NCI-H2081 (cell line): Measurements from ENCODE around the gene KRTAP10-3.
A peak's percentile ranks its signal among the peaks of the same experiment; 100 is the strongest.
"Not testable (repeated sequence)": the region's sequence is repeated elsewhere in the genome, so short reads cannot be mapped to it uniquely, and the experiment has no call there.

Source experiments
- DNase-seq, 2 experiments: peaks; one replicate each; lab custom pipeline; 2025; lab: John Stamatoyannopoulos, UW

Gene KRTAP10-3

GRCh38 chr21:44590311-44590721, 31.7 kb upstream of the KRTAP10-3 start:
- no peak for DNase-seq

- DNase-seq = no peak
Observed at GRCh38 chr21:44589586-44590305, 31.2 kb upstream of the KRTAP10-3 start.

- no peak for DNase-seq
Observed at GRCh38 chr21:44589094-44589493, 30.5 kb upstream of the KRTAP10-3 start.

- no peak for DNase-seq
Observed at GRCh38 chr21:44585892-44586291, 27.3 kb upstream of the KRTAP10-3 start.

DNA sequence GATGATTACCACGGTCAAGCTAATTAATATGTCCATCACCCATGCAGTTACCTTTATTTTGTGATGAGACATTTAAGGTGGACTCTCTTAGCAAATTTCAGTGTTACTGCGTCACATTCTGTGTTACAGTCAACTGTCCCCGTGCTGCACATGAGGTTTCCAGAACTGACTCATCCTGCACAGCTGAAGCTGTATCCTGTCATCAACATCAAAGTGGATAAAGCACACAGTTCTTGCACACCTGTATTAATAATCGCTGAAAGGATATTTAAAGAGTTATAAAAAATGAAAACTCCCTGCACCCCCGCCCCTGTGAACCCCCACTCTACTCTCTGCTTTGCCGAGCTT, 25.2 kb upstream of the KRTAP10-3 start:
- peak in 1 of 2 experiments; percentile 56 for DNase-seq

DNA sequence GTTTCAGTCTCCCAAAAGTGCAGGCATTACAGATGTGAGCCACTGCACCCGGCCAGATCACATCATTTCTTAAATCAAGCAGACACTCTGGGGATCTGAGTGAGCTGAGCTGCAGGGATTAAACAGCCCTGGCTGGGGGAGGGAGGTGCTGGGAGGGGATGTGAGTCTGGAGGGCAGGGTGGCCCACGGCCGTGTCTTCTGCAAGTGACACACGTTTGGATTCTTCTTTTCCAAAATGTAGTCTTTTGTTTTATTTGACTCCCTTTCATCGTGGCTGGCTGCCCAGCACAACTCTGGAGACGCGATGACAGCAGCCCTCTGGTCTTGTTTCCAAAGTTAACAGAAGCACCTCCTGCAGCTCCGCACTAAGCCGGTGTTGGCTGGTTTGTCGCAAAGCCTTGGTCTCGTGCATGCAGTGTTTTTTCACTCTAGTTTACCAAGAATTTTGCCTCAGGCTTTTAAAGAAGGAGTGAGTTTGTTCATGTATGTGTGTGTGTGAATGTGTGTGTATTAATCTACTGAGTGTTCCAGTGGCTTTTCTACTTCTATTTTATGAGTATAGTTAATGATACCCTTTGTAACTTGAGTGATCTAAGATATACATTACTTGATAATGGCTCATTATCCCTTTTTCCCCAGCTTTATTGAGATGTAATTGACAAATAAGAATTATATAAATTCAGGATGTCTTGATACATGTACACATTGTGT, 24.6 kb upstream of the KRTAP10-3 start:
- peak in 1 of 2 experiments; percentile 55 for DNase-seq

- no peak for DNase-seq
Observed at GRCh38 chr21:44582055-44582454, 23.5 kb upstream of the KRTAP10-3 start.

DNA sequence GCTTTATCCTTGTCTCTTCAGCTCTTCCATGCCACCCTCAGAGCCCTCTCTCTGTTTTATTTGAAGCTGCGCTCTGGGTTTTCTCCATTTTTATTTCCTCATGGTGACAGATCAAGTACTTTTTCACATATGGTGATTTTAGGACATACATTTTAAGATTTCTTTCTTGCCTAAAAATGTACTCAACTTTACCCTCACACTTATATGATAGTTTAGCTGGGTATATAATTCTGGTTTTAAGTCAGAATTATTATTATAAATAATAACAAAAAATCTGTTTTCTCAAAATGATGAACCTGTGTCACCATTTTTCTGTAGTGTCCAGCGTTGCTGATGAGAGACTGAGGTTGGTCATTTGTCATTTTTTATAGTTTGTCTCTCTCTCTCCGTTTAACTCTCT, 22.6 kb upstream of the KRTAP10-3 start:
- DNase-seq = no peak

- DNase-seq = not testable (repeated sequence)
Observed at GRCh38 chr21:44580231-44580821, 21.7 kb upstream of the KRTAP10-3 start, which contains the start of gene KRTAP10-5. TSS of gene KRTAP10-5 (minus strand) at chr21:44580604. CDS start at chr21:44580578, 26 bp downstream.

DNA sequence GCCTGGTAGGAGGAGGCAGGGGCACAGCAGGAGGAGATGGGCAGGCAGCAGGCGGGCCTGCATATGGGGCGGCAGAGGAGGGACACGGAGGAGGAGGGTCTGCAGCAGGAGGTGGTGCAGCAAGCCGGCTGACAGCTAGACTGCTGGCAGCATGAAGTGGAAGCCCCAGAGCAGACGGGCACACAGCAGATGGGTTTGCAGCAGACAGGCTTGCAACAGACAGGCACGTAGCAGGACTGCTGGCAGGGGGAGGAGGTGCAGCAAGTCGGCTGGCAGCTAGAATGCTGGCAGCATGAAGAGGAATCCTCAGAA, 21.2 kb upstream of the KRTAP10-3 start:
- DNase-seq = no peak

DNA sequence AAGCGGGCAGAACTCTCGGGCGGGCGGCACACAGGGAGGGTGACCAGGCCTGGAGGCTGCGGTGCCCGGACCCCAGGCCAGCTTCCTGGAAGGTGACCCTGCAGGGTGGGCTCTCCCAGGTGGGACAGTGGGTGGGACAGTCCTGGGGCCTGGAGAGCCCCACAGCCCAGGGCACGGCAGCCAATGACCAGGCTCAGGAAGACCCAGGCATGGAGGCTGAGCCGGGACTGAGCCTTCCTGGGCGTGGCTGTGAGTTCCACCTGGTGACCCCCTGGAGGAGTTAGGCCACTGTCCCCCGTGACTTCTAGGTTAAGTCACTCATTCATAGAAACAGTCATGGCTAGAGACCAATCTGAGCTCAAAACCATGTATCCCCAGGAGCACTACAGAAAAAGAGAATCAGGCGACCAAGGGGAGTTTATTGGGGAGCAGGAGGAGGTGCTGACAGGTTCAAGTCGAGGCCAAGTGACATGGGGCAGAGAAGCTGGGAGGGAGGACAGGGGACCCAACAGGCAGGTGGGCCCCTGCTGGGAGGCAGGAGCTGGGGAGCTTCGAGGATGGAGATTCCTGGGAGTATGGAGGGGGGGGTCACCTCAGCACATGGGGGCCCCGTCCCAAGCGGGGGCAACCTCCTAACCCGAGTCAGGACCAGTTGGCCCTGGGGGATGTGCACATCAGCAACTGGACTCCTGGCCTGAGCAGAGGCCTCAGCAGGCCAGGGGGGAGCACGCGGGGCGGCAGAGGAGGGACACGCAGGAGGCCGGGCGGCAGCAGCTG, 20.6 kb upstream of the KRTAP10-3 start:
- DNase-seq = no peak

DNA sequence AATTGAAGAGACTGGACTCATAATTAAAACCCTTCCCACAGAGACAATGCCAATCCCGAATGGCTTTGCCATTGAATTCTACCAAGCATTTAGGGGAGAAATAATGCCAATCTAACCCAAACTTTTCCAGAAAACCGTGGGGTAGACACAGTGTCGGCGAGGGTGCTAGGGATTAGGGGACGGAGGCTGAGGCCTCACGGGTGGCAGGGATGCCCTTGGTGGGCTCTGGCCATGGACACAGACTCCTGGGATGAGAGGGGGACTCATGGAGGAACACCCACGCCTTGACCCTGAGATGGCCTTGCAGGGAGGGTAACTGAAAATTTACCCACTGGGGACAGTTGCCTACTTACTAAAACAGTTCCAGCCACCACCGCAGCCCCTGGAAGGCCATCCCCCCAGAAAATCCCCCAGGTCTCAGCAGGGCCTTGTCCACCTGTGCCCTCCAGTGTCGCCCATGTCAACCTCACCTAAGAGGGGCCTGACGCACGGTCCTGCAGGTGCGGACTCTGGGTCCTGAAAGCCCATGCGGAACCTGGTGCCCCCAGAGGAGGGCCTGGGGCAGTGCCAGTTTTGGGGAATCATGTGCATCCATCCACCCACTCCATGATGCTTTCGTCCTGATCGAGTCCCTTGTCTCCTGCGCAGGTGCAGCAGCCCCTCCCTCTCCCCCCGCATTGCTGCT, 19.9 kb upstream of the KRTAP10-3 start:
- no peak for DNase-seq

DNA sequence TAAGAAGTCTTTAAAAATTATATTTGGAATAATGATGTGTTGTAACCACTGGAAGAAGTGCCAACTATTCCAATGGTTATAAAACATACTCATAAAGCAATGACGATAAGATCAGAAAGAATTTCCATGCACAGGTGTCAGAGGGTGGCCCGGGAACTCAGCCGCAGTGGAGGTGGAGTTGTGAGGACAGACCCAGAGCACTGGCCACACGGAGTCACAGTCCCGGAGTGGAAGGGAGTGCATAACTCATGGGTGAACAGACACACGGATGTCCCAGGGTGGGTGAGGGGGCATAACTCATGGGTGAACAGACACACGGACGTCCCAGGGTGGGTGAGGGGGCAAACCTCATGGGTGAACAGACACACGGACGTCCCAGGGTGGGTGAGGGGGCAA, 17.4 kb upstream of the KRTAP10-3 start:
- no peak for DNase-seq

DNA sequence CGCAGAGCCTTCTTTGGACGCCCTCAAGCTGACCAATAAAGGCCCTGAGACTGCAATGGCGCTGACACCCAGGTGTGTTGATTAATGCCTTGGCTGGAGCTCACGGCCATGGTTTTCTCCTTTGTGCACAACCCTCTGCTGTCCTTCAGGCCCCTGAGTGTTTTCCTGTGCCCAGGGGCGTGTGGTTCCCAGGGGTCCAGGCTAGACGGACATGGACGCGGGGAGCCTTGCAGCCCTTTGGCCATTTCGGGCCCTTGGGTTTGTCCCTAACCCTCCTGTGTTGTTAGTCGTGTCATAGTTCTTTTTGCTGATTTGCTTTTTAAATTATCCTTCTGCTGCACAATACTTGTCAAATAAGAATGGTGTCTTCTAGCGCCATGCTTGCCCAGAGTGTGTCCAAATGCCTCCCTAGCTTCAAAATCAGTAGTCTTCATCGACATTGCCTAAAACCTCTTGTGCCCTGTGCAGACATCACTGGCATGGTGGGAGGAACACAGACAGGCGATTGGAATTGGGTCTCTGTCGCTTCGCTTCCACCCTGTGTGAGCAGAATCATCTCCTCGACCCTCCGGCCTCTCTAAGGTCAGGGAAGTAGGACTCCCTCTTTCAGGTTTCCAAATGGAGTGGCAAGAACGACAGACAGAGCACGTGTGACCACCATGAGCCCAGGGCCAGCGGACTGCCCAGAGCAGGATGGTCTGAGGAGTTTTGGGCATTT, 16.9 kb upstream of the KRTAP10-3 start:
- no peak for DNase-seq

GRCh38 chr21:44574457-44575306, 16.1 kb upstream of the KRTAP10-3 start:
- DNase-seq = no peak

DNA sequence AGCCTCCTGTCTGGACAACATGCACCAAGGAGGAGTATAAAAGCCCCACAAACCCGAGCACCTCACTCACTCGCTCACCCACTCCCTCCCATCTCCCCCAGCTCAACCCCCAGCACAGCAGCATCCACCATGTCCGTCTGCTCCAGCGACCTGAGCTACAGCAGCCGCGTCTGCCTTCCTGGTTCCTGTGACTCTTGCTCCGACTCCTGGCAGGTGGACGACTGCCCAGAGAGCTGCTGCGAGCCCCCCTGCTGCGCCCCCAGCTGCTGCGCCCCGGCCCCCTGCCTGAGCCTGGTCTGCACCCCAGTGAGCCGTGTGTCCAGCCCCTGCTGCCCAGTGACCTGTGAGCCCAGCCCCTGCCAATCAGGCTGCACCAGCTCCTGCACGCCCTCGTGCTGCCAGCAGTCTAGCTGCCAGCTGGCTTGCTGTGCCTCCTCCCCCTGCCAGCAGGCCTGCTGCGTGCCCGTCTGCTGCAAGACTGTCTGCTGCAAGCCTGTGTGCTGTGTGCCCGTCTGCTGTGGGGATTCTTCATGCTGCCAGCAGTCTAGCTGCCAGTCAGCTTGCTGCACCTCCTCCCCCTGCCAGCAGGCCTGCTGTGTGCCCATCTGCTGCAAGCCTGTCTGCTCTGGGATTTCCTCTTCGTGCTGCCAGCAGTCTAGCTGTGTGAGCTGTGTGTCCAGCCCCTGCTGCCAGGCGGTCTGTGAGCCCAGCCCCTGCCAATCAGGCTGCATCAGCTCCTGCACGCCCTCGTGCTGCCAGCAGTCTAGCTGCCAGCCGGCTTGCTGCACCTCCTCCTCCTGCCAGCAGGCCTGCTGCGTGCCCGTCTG, 15.2 kb upstream of the KRTAP10-3 start, which contains the start of gene KRTAP10-4:
KRTAP10-4 (plus strand) TSS at position 100 of the 827 bp plus-strand sequence; CDS start at position 130, 30 bp downstream.
- DNase-seq = peak in 1 of 2 experiments; percentile 32

DNA sequence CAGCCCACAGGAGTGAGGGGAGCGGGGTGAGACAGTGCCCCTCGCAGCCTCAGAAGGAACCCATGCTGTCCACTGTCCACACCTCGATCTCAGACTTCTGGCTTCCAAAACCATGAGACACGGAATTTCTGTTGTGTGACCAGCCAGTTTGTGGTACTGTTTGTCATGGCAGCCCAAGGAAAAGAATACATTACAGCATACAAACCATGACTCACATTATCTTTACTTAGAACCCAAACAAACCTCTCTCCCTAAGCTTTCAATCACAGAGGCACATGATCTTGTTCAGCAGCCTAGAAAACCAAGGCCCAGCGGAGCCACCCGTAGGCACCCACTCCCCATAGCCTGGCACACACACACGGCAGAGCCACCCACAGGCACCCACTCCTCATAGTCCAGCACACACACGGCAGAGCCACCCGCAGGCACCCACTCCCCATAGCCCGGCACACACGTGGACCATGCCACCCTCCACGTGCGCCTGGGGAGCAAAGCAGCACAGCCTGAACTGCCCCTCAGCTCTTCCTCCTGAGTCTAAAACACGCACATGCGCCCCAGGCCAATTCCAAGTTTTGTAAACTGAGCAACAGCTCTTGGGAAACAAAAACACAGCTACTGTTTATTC, 14.5 kb upstream of the KRTAP10-3 start:
- DNase-seq = no peak

DNA sequence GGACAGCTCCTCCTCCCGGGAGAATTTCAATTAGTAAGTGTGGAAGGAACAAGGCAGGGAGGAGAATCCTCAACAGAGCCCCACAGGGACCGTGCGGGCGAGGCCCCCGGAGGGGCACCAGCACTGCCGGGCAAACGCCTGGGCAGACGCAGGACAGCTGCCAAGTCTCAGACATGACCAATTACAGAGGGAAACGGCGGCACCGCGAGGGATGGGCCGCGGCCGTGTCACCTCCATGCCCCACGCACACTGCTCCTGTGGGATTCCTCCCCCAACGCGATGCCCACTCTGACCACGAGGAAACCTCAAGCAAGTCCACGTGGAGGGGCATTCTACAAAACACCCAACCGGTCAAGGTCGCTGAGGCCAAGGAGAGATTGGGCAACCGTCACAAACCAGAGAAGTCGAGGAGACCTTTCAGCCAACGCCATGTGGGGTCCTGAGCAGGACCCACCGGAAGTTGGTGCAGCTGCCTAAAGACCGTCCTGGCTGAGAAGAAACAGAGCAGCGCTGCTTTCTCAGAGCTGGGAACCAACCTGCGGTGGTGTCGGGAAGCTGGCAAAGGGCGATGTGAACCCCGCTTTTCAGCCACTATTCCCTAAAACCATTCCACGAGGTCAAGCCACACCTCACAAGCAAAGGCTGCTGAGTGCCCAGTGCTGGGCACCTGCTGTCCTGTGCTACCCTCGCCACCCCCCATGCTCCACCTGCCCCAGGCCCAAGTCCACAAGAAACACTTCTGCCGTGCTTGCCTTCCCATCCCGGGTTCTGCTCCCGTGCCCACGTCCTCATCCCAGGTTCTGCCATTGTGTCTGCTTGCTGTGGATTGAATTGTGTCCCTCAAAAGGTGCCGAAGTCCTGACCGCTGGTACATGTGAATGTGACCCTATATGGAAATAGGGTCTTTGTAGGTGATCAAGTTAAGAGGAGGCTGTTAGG, 13.5 kb upstream of the KRTAP10-3 start:
- no peak for DNase-seq
